Measurements from ENCODE around the gene SEPTIN3. TPM values are rescaled to one million over a fixed set of nuclear protein-coding genes. Genes with fewer than 3 reads are reported as not detected.

SEPTIN3 gene
- total and polyA plus RNA-seq, 2 donors from 2014 or later: 0.22 to 0.49 TPM

DNA sequence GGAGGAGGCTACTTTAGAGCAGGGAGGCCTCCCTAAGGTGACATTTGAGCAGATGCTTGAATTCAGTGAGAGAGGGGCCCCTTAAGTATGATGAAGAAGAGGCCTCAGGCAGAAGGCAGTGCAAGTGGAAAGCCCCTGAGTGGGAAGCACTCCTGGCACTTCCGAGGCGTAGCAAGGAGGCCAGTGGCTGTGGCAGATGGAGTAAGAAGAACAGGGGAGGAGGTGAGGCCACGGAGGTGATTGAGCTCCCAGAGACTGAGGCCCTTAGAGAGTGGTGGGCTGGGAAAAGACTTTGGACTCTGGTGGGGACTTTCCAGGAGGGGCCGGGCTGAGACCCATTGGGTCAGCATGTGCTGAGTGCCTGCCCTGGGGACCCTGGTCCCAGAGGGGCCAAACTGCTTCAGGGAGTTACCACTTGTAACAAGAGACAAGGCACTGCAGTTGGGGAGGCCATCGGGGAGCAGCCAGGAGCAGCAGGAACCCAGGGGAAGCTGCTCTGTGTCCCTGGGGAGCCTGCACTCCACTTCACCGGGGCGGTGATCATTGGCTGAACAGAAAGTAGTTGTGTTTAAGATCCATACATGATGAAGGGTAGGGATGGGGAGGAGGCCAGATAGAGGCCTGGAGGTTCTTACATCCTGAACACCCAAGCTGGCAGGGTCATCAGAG, 19.8 kb upstream of the SEPTIN3 start:
- Histone ChIP-seq H3K27me3 (ENCODE audit: control insufficient read depth, insufficient read depth, low read length) (no peaks in the 10 kb centered on the region), H3K27ac (ENCODE audit: low read depth in 2 of 2, low read length in 2 of 2) (no peak overlapping the region), H3K9me3 (ENCODE audit: control insufficient read depth in 2 of 3, insufficient read depth in 1 of 3, low read length in 3 of 3) (no peaks in the 10 kb centered on the region), H3K4me3 (ENCODE audit: low read length in 3 of 3) (no peak overlapping the region), H3K36me3 (ENCODE audit: control insufficient read depth in 2 of 3, insufficient read depth in 3 of 3, low read length in 3 of 3) (no peaks in the 10 kb centered on the region), H3K9ac (ENCODE audit: low read length in 3 of 3) (no peak overlapping the region), H3K4me1 (ENCODE audit: control insufficient read depth in 2 of 3, insufficient read depth in 2 of 3, low read depth in 1 of 3, low read length in 3 of 3) (peaks cover 0 to 9% (median 5%) of the 10 kb centered on the region in 3 donors)
- FAIRE-seq (no peak), DNase-seq (no peak)
- intact Hi-C loops (cut with DNase I): no loop called here
- TF ChIP-seq, protein P1, sequence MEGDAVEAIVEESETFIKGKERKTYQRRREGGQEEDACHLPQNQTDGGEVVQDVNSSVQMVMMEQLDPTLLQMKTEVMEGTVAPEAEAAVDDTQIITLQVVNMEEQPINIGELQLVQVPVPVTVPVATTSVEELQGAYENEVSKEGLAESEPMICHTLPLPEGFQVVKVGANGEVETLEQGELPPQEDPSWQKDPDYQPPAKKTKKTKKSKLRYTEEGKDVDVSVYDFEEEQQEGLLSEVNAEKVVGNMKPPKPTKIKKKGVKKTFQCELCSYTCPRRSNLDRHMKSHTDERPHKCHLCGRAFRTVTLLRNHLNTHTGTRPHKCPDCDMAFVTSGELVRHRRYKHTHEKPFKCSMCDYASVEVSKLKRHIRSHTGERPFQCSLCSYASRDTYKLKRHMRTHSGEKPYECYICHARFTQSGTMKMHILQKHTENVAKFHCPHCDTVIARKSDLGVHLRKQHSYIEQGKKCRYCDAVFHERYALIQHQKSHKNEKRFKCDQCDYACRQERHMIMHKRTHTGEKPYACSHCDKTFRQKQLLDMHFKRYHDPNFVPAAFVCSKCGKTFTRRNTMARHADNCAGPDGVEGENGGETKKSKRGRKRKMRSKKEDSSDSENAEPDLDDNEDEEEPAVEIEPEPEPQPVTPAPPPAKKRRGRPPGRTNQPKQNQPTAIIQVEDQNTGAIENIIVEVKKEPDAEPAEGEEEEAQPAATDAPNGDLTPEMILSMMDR (IDR thresholded peaks at IDR 0.05; ENCODE audit: borderline replicate concordance, extremely low read depth, insufficient read depth): no peak

DNA sequence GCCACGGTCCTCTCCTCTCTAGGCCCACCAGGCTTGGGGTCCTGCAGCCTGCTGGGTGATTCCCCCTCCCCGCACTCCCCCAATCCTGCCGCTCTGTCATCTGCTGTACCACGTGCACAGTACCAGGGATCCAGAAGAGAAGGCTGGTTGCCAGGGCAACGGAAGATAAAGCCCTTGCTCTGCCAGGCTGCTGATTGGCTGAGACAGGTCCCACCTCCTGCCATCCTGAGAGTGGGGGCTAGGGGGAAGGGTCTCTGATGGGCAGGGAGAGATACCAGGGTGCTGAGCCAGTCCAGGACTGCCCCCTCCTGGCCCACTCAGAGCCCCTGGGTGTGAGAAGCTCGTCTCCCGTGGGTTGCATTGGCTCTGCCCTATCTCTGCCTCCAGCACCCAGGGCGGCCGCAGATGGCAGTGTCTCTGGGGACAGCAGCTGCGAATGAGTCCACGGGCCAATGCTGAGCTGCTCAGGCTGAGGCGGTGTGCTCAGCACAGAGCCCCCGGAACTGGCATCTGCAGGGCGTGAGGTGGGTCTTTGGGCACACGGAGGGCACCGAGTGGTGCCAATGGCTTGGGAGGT, 17.3 kb upstream of the SEPTIN3 start, which contains the start of gene SMIM45:
Gene SMIM45, plus strand, starts transcription at position 253 of the 577 bp plus-strand sequence.
- Histone ChIP-seq H3K27ac (ENCODE audit: low read depth in 2 of 2, low read length in 2 of 2) (no peak within 1 kb of the TSS), H3K9ac (ENCODE audit: low read length in 3 of 3) (no peak within 1 kb of the TSS), H3K9me3 (ENCODE audit: control insufficient read depth in 2 of 3, insufficient read depth in 1 of 3, low read length in 3 of 3) (no peaks in the 10 kb centered on the region), H3K4me3 (ENCODE audit: low read length in 3 of 3) (no peak within 1 kb of the TSS), H3K36me3 (ENCODE audit: control insufficient read depth in 2 of 3, insufficient read depth in 3 of 3, low read length in 3 of 3) (no peaks in the 10 kb centered on the region), H3K27me3 (ENCODE audit: control insufficient read depth, insufficient read depth, low read length) (no peaks in the 10 kb centered on the region), H3K4me1 (ENCODE audit: control insufficient read depth in 2 of 3, insufficient read depth in 2 of 3, low read depth in 1 of 3, low read length in 3 of 3) (no peaks in the 10 kb centered on the region)
- DNase-seq: peak in 2 of 5 donors; percentile 45 to 84
- no peak for FAIRE-seq
- TF ChIP-seq, protein P1 (IDR thresholded peaks at IDR 0.05; ENCODE audit: borderline replicate concordance, extremely low read depth, insufficient read depth): no peak
- intact Hi-C loops (cut with DNase I): no loop called here

DNA sequence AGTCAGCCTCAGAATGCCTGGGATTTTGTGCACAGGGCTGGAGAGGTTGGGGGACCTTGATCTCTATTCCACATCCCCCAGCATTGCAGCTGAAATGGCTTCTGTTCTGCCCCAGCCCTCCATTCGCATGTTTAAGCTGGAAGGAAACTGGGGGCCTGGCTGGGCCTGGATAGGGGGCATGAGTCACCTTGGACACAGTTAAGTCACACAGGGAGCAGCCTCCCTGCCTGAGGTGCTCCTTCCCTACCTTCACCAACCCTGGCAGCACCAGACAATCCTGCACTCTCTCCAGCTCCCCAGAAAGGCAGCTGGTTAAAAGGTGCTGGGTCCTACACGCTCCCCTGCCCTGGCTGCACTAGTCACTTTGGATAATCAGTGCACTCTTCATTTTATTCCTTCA, 16.5 kb upstream of the SEPTIN3 start:
- H3K27me3 ChIP-seq (ENCODE audit: control insufficient read depth, insufficient read depth, low read length): no peaks in the 10 kb centered on the region
- FAIRE-seq: no peak
- no peaks in the 10 kb centered on the region for H3K4me1 ChIP-seq (ENCODE audit: control insufficient read depth in 2 of 3, insufficient read depth in 2 of 3, low read depth in 1 of 3, low read length in 3 of 3)
- no peak overlapping the region for H3K9ac ChIP-seq (ENCODE audit: low read length in 3 of 3)
- H3K4me3 ChIP-seq (ENCODE audit: low read length in 3 of 3): no peak overlapping the region
- no peaks in the 10 kb centered on the region for H3K36me3 ChIP-seq (ENCODE audit: control insufficient read depth in 2 of 3, insufficient read depth in 3 of 3, low read length in 3 of 3)
- no peaks in the 10 kb centered on the region for H3K9me3 ChIP-seq (ENCODE audit: control insufficient read depth in 2 of 3, insufficient read depth in 1 of 3, low read length in 3 of 3)
- intact Hi-C loops (cut with DNase I): no loop called here
- TF ChIP-seq, protein P1 (IDR thresholded peaks at IDR 0.05; ENCODE audit: borderline replicate concordance, extremely low read depth, insufficient read depth): no peak
- no peak overlapping the region for H3K27ac ChIP-seq (ENCODE audit: low read depth in 2 of 2, low read length in 2 of 2)
- DNase-seq: no peak
